Endometrial microvascular endothelial cells (primary cell): ENCODE results near the gene TFDP1. TPM values are rescaled to one million over a fixed set of nuclear protein-coding genes. Genes with fewer than 3 reads are reported as not detected.
"Not testable (repeated sequence)": the region's sequence is repeated elsewhere in the genome, so short reads cannot be mapped to it uniquely, and the experiment has no call there.

Experiments used
- in situ Hi-C: cut with HindIII; loops from 2 replicates; pipeline ENCODE4 v1.10.0; 2017; ENCODE audit warnings: low sequenced_read_pairs, low pct_unique_long_range_greater_than_20kb; ENCODE audit errors: inconsistent ontology term
- total RNA-seq: library from RNA; depleted of rRNA; stranded (reverse); fragments of >200 nt; gene quantifications from one replicate; pipeline ENCODE4 v1.2.3, GENCODE V29; 2015; ENCODE audit errors: inconsistent ontology term

TFDP1 gene
- total RNA-seq, 1 donor from 2014 or later: 116 TPM

- in situ Hi-C loops: no loop called here
Measured at GRCh38 chr13:113624235-113624587, 39.7 kb downstream of the TFDP1 start.

DNA sequence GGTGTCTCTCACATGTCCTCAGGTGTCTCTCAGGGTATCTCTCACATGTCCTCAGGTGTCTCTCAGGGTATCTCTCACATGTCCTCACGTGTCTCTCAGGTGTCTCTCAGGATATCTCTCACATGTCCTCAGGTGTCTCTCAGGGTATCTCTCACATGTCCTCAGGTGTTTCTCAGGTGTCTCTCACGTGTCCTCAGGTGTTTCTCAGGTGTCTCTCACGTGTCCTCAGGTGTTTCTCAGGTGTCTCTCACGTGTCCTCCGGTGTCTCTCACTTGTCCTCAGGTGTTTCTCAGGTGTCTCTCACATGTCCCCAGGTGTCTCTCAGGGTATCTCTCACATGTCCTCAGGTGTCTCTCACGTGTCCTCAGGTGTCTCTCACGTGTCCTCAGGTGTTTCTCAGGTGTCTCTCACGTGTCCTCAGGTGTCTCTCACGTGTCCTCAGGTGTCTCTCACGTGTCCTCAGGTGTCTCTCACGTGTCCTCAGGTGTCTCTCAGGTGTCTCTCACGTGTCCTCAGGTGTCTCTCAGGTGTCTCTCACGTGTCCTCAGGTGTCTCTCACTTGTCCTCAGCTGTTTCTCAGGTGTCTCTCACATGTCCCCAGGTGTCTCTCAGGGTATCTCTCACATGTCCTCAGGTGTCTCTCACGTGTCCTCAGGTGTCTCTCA, 40.2 kb downstream of the TFDP1 start:
- in situ Hi-C loops: not testable (repeated sequence)

- in situ Hi-C loops: no loop called here
Measured at GRCh38 chr13:113625965-113626721, 41.6 kb downstream of the TFDP1 start.

- in situ Hi-C loops: no loop called here
Measured at GRCh38 chr13:113627136-113627535, 42.6 kb downstream of the TFDP1 start.

- in situ Hi-C loops: no loop called here
Measured at GRCh38 chr13:113628291-113629270, 44.0 kb downstream of the TFDP1 start.

DNA sequence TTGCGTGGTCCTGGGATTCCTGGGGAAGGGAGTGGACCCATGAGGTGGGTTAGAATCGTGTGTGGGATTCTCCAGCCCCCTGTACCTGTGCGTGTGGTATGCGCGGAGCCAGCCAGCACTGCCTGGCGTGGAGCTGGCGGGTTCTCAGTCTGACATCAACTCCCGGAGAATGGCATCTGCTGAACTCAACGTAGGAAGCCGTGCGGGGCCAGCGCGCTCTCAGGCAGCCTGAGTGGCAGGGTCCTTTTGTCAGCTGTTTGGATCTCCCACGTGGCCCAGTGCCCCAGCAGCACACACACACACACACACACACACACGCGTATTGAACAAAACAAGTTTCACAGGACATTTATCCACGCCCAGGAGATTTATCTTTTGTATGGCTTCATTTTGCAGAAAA, 45.3 kb downstream of the TFDP1 start:
- in situ Hi-C loops: no loop called here

GRCh38 chr13:113630296-113630695, 45.7 kb downstream of the TFDP1 start:
- in situ Hi-C loops: no loop called here

DNA sequence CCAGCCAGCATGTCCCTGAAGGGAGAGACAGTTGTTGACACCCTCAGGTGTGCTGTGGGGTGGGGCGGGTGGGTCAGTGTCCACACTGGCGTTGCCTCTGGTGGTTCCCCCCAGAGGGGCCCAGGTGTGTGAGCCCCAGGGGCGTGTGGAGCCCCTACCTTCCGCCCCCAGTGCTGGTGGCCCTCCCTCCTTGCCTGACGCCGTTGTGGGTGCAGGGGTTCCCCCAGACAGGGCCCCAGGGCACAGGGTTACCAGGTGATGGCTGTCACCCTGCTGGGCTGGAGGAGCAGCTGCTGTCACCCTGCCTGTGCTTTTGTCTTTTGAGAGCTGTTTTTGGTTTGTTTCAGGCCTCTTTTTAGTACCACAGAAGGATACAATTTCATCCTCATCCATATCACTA, 46.3 kb downstream of the TFDP1 start:
- in situ Hi-C loops: no loop called here

DNA sequence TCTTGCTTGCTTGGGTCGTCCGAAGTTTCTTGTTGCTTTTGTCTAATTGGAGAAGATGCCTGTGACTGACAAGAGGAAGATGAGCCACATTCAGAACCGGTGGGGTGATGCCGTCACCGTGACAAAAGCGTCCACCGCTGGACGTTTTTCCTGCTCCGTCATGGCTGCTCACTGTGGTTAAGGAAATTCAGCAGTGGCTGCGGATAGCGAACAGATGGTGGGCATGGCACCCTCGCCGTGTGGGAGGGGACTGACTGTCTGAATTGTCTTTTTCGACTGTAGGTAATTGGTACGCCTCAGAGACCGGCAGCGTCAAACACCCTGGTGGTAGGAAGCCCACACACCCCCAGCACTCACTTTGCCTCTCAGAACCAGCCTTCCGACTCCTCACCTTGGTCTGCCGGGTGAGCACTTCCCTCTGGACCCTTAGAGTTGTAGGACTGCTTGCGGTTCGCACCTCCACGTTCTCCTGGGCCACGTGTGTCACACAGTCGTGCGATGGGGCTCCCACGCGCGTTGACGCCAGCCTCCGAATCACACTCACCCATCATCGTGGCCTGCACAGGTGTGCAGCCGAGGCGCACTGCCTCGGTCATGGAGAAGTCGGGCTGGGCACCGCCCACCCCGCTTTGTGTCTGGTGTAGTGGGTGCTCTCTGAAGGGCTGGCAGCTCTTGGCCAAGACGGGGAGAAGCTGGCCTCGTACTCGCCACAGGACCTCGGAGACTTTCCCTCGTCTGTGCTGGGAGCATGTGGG, 47.0 kb downstream of the TFDP1 start:
- in situ Hi-C loops: no loop called here

- in situ Hi-C loops: no loop called here
Measured at GRCh38 chr13:113632706-113633484, 48.3 kb downstream of the TFDP1 start.

GRCh38 chr13:113633485-113633873, 48.9 kb downstream of the TFDP1 start:
- in situ Hi-C loops: no loop called here

DNA sequence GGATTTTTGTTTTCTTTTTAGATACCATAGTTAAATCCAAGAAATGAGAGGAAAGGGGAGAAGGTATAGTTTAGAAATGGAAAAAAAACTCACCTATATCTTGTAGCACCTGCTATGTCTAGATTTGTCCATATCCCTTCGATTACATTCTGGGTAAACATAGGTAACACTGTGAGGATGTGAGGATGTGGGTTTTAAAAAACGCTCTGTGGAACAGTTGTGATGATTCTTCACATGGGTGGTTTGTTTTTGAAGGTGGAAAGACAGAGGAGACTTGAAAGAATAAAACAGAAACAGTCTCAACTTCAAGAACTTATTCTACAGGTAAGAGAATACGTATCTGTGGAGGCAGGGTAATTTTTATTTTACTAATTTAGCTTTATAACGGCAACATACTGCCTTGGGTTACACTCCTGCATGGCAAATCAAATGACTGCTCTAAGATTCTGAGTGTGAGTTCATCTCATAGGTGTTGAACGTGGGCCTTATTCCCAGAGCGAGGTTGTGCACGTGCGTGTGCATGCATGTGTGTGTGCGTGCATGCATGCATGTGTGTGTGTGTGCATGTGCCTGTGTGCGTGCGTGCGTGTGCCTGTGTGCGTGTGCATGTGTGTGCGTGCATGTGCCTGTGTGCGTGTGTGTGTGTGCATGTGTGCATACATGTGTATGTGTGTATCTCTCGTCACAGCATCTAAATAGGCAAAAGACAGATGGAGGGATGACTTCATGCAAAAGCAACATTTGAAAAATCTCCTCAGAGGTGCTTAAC, 49.9 kb downstream of the TFDP1 start:
- in situ Hi-C loops: no loop called here

GRCh38 chr13:113635048-113635420, 50.5 kb downstream of the TFDP1 start:
- in situ Hi-C loops: no loop called here

DNA sequence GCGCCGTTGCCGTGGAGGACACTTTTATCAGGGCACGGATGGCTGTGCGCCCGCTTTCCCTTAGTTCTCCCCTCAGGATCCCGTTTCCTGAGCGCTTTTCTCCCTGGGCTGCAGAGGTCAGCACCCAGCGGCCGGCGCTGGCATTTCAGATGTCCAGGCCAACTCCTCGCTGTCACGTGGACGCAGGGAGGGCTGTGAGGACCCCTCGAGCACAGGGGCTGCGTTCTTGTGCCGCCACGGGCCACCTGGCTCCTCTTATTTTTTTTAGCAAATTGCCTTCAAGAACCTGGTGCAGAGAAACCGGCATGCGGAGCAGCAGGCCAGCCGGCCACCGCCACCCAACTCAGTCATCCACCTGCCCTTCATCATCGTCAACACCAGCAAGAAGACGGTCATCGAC, 51.2 kb downstream of the TFDP1 start:
- in situ Hi-C loops: no loop called here

DNA sequence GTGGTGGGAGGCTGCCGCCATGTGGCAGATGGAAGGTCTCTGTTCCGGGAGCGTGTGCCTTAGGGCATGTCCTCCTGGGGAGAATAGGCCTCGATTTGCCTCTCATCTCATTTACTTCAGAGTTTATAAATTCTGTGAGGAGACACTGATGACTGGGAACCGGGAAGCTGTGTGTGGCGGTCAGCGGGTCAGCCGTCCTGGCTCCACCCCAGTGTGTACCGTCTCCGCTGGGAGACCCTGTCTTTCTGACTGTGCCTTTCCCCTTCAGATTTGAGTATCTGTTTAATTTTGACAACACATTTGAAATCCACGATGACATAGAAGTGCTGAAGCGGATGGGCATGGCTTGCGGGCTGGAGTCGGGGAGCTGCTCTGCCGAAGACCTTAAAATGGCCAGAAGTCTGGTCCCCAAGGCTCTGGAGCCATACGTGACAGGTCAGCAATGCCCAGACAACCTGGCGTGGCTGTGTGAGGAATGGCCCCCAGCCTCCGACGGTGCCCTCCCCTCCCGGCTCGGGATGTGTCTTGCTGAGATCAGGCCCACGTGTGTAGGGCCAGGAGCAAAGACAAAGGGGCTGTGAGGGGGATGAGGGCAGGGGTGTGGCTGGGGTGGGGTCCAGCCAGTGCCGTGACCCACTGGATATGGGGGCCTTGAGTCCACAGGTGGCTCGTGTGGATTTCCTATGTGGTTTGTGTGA, 51.9 kb downstream of the TFDP1 start:
- in situ Hi-C loops: no loop called here

GRCh38 chr13:113637262-113638160, 53.0 kb downstream of the TFDP1 start:
- in situ Hi-C loops: no loop called here
